GM12892 (cell line): ENCODE data around the gene UCHL5.

ENCODE experiments used
- POLR2A ChIP-seq: IDR thresholded peaks from 2 replicates; pipeline ENCODE4 v1.6.1; 2011; ENCODE audit warnings: low read depth, low read length, control low read depth
- POLR2AphosphoS5 ChIP-seq: IDR thresholded peaks from 2 replicates; pipeline ENCODE4 v1.6.1; 2011; ENCODE audit warnings: low read depth, low read length, control low read depth

DNA sequence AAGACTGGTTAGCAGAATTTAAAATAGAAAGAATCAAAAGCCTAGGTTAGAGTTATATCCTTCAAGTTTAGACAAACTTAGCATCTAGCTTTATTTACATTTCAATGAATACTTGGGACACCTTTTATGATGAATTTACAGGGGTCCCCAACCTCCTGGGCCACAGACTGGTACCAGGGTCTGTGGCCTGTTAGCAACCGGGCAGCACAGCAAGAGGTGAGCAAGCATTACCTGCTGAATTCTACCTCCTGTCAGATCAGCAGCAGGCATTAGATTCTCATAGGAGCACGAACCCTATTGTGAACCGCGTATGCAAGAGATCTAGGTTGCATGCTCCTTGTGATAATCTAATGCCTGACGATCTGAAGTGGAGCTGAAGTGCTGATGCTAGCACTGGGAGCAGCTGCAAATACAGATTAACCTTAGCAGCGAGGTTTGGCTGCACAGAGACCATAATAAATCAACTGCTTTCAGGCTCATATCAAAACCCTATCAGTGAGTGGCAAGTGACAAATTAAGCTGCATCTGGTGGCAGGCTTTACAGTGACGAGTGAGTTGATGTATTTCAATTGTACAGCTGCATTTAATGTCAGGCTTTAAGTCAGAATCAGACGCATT lies 82.0 kb downstream of the UCHL5 start:
- TF ChIP-seq POLR2AphosphoS5 (no peak), POLR2A (no peak)
